Measurements from ENCODE around the gene CELSR1. TPM values are rescaled to one million over a fixed set of nuclear protein-coding genes. Genes with fewer than 3 reads are reported as not detected.
A peak's percentile ranks its signal among the peaks of the same experiment; 100 is the strongest.

The CELSR1 gene
- total RNA-seq, 1 experiment from 2014 or later = 30.7 TPM

DNA sequence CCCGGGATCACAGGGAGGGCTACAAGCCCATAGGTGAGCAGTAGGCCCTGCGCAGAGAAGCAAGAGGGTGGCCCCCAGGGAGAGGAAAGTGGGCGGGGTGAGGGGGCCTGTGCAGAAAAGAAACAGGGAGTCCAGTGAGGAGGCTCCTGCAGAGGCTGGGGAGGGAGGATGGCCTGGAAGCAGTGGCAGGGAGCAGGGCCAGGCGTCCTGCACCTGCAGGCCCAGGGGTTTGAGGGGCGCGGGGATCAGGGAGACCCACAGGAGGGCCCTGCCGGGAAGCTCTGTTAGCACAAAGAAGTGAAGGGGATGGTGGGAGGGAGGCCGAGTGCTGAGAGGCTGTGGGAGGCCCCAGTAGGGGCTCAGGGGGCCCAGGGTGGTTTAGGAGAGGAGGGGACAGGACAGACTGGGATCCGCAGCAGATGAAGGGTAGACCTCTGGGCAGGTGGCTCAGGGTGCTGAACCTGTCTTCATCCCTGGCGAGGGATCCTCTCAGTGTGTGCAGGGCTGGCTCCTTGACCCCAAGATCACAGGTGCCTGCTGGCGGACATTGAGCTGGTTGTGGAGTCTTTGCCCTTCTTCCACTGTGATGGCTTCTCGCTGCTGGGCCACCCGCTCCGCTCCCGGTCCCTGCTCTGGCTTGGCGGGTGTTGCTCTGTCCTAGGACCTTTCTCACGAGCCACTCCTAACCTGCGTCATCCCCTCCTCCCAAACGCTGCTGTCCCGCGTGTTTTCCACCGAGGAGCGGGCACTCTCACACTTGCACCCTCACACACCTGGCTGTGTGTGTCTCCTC is 31.8 kb upstream of the CELSR1 start:
- no TSS peak for BruUV-seq (replicated peaks)
- in situ Hi-C loops (cut with HindIII; ENCODE audit: low pct_unique_long_range_greater_than_20kb, low sequenced_read_pairs) = no loop called here
- DNase-seq (ENCODE audit: low read depth, low spot score) (no peak), ATAC-seq (peak; percentile 31; the same call in 1 of the 2 replicates)
- intact Hi-C loops (cut with micrococcal nuclease; ENCODE audit: unreplicated experiment) = loop anchor here (10.0 kb wide), 1 partner anchor 116 kb away; no protein-coding TSS in a partner anchor
- TF ChIP-seq SIN3A (IDR thresholded peaks at IDR 0.05; ENCODE audit: borderline replicate concordance, insufficient read depth, low read depth, low read length) (no peak), POLR2AphosphoS5 (IDR thresholded peaks at IDR 0.05; ENCODE audit: low read depth, low read length) (no peak), CTCF (IDR thresholded peaks at IDR 0.05) (no peak), TCF7L2 (IDR thresholded peaks at IDR 0.05; ENCODE audit: low read depth, low read length) (no peak), REST (IDR thresholded peaks at IDR 0.05; ENCODE audit: insufficient read depth in 1 of 2, low read depth in 2 of 2, low read length in 1 of 2) (no peak)
- no peak overlapping the region for H3K27ac ChIP-seq (ENCODE audit: low read length)
- H3K4me3 ChIP-seq (ENCODE audit: low read depth in 2 of 2, low read length in 2 of 2) = no peak overlapping the region
- H3K4me1 ChIP-seq (ENCODE audit: control insufficient read depth, insufficient read depth, low read length) = peaks cover 2% of the 10 kb centered on the region
- ChIA-PET CTCF (no interaction called here), POLR2A (no interaction called here)
- H3K27me3 ChIP-seq (ENCODE audit: control insufficient read depth, insufficient read depth, low read length) = no peaks in the 10 kb centered on the region
- no peaks in the 10 kb centered on the region for H3K36me3 ChIP-seq (ENCODE audit: control insufficient read depth, insufficient read depth, low read length)
- H3K9me3 ChIP-seq (ENCODE audit: control insufficient read depth, insufficient read depth, low read depth, low read length) = no peaks in the 10 kb centered on the region

DNA sequence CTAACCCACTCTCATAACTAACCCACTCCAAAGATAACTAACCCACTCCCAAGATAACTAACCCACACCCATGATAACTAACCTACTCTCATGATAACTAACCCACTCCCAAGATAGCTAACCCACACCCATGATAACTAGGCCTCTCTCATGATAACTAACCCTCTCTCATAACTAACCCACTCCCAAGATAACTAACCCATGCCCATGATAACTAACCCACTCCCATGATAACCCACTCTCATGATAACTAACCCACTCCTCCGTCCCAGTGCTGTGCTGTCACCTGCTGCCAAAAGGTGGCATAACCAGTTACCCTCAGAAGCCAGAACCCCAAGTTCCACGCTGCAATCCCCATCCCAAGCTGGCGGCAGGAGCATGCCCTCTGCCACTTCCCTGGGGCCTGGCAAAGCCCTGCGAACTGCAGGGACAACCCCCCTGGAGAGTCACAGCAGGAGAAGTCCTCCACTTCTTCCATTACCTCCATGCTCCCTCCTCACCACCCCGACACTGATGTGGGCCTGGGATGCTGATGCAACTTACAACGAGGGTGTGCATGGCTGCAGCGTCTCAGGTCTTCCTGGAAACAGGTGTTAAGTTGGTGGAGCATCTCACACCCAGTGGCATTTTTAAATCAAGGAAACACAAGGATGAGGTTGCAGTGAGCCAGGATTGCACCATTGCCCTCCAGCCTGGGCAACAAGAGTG is 30.8 kb upstream of the CELSR1 start:
- H3K27me3 ChIP-seq (ENCODE audit: control insufficient read depth, insufficient read depth, low read length) = no peaks in the 10 kb centered on the region
- intact Hi-C loops (cut with micrococcal nuclease; ENCODE audit: unreplicated experiment) = loop anchor here (10.0 kb wide), 1 partner anchor 117 kb away; no protein-coding TSS in a partner anchor
- DNase-seq (ENCODE audit: low read depth, low spot score) (no peak), ATAC-seq (no peak)
- in situ Hi-C loops (cut with HindIII; ENCODE audit: low pct_unique_long_range_greater_than_20kb, low sequenced_read_pairs) = no loop called here
- no peak overlapping the region for H3K27ac ChIP-seq (ENCODE audit: low read length)
- TF ChIP-seq TCF7L2 (IDR thresholded peaks at IDR 0.05; ENCODE audit: low read depth, low read length) (no peak), POLR2AphosphoS5 (IDR thresholded peaks at IDR 0.05; ENCODE audit: low read depth, low read length) (no peak), REST (IDR thresholded peaks at IDR 0.05; ENCODE audit: insufficient read depth in 1 of 2, low read depth in 2 of 2, low read length in 1 of 2) (no peak), CTCF (IDR thresholded peaks at IDR 0.05) (no peak), SIN3A (IDR thresholded peaks at IDR 0.05; ENCODE audit: borderline replicate concordance, insufficient read depth, low read depth, low read length) (no peak)
- no peaks in the 10 kb centered on the region for H3K36me3 ChIP-seq (ENCODE audit: control insufficient read depth, insufficient read depth, low read length)
- no peaks in the 10 kb centered on the region for H3K9me3 ChIP-seq (ENCODE audit: control insufficient read depth, insufficient read depth, low read depth, low read length)
- no TSS peak for BruUV-seq (replicated peaks)
- POLR2A ChIA-PET = no interaction called here
- no peaks in the 10 kb centered on the region for H3K4me1 ChIP-seq (ENCODE audit: control insufficient read depth, insufficient read depth, low read length)
- H3K4me3 ChIP-seq (ENCODE audit: low read depth in 2 of 2, low read length in 2 of 2) = no peak overlapping the region
- CTCF ChIA-PET = no interaction called here
